Stimulated activated CD4-positive, alpha-beta T cell treated with anti-CD3 and anti-CD28 coated beads, Interleukin-15, amount 100 ng/mL, for 1 hour (primary cell): Measurements from ENCODE around the gene PRSS22.

Experiments used
- DNase-seq, 2 donors: peaks; one replicate each; pipeline ENCODE4 v3.0.0-alpha.2; 2020; ENCODE audit warnings: low read depth in 1 of 2, low spot score in 1 of 2

Gene PRSS22

DNA sequence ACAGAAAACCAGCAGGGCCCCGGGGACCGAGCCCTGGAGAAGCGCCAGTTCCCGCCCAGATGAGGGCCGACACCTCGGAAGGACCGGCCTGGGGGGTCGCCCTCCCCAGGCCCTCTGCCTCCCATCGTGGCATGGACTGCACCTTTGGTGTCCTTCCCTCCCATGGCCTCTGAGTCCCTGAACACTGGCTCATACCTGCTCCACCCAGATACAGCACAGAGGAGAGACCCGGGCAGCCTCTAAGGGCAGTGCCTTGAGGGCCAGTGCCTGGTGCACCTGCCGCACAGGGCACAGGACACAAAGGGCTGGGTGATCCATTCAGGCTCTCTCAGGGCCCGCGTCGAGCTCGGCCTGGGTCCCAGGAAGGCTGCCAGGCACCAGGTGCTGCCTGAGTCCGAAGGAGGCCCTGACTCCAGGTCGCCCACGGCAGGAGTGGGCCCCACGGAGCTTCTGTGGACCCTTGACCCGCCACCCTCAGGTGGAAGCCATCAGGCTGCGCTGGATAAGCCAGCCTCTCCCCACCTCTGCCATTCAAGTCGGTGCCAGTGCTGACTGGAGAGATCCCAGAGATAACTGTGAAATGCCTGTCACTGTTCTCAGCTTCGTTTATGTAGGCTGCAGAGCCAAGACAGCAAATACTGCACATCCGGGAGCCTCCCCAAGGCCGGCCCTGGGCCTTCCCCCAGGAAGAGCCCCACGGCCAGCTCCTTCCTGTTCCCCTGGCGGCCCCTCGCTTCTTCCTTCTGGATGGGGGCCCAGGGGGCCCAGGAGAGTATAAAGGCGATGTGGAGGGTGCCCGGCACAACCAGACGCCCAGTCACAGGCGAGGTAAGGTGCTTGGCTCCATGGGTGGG is 28.2 kb downstream of the PRSS22 start, which contains the start of gene ZG16B:
Gene ZG16B (plus strand): TSS at position 803 of the 854 bp plus-strand sequence. CDS start 139 bp downstream, outside the sequence.
- no peak for DNase-seq

- no peak for DNase-seq
Observed at GRCh38 chr16:2828876-2829430, 29.0 kb downstream of the PRSS22 start.

DNA sequence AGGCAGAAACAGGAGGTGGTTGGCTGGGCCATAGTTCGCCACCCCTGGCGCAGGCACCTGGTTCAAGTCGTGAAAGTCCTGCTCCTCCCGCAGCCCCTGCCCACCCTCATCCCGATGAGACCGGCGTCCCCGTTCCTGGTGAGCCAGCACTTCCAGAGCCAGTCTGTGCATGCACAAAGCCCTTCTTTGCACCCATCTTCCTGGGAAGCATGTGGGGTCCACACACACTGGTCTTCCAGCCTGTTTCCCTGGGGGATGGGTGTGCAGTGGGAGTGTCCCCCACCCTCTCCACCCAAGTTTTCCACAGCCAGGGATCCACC is 29.5 kb downstream of the PRSS22 start:
- no peak for DNase-seq

DNA sequence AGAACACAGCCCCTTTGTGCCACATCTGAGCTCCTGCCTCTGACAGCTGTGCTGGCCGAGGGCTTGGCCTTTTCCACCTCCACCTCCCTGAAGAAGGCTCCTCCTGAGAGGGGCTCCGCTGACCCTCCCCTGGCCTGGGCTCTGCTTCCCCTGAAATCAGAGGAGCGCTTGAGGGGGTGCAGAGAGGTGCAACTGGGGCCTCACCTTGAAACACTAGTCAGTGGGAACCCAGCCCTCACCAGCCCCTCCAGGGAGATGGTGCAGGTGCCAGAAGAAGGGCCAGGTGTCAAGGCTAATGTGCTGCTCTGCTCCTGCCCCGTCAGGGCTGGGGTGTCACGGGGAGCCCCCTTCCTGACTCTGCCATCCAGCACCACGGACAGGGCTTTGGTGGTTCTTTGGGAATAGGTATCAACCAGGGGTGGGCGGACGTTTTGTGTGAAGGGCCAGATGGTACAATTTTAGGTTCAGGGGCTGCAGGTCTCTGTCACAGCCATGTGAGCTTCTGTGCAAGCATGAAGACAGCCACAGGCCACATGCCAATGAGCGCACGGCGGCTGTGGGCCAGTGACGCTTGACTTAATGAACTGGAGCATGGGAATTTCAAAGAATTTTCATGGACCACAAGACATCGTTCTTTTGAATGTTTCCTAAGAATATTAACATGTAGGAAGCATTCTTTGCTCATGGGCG is 30.0 kb downstream of the PRSS22 start:
- no peak for DNase-seq

DNA sequence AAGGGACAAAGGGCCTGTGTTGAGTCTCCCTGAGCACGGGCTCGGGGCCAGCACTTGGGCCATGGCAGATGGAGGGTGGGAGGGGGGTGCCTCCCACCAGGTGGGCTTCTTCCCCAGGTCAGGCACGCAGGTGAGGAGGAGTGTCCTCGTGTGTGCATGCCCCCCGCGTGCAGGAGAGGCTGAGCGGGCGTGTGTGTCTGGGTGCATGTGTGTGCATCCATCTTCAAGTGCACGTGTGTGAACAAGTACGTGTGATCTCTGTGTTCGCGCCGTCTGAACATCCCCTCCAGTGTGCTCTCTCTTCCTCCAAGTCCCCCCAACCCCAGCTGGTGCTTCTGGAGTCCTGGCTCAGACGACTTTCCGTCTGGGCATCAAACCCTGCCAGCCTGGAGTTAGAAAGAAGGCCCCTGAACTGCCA is 30.6 kb downstream of the PRSS22 start:
- no peak for DNase-seq

DNA sequence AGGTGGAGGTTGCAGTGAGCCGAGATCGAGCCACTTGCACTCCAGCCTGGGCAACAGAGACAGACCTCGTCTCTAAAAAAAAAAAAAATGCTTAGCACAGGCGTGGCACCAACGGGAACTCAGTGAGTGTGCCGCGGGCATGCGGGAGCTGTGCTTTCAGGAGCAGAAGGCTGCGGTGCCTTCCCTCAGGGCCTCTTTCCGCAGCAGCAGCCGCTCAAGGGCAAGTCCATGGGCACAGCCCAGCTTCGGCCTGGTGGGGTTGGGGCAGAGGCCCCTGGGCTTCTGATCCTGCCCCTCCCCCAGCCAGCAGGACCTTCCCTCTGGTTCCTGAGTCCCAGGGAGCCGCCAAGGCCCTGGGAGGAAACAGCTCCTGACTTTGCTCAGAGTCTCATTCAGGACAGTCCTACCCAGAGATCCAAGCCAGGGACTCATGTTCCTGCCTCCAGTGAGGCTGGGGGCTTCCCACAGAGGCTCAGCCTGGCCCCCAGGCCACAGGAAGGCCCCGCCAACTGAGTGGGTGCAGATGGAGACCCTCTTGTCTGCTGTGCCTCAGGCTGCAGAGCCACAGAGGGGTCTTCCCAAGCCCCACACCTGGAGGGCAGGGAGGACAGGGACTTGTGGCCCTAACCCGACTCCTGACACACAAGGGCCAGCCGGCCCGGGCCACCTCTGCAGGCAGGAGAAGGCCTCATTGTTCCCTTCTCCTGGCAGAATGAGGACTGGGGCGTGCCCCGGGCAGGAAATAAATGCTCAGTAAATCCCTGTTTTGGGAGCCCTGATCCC is 31.2 kb downstream of the PRSS22 start:
- no peak for DNase-seq

- no peak for DNase-seq
Observed at GRCh38 chr16:2825906-2826305, 32.1 kb downstream of the PRSS22 start.

GRCh38 chr16:2825049-2825742 is 32.8 kb downstream of the PRSS22 start:
- no peak for DNase-seq

DNA sequence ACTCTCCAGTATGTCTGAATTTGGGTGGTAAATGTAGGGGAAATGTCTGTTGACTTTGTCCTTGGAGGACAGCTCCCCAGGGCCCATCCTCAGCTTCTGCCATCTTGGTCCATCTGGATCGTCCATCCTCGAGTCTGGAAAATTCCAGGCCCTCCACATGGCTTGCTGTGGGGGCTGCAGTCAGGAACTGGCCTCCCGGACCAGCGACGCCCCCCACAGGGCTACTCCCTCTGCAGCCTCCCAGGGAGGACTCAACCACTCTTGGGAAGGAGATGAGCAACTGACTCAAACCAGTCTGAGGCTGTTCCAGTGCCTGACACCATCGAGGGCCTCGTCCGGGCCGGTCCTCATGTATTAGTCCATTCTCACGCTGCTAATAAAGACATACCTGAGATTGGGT is 33.3 kb downstream of the PRSS22 start:
- no peak for DNase-seq

GRCh38 chr16:2822496-2822895 is 35.5 kb downstream of the PRSS22 start:
- no peak for DNase-seq

DNA sequence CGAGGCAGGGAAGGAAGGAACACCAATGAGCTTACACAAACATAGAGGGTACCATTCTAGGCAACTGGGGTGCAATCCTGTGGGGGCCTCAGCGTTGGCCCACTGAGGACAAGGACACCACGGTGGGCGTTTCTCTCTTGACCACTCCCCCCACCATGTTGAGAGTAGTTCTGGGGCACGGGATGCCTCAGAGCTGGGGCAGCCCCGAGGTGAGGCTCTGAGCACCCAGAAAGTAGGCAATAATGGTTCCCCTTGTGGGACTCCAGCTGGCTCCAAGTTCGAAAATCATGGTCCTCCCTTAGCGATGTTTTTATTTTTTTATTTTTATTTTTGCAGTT is 35.8 kb downstream of the PRSS22 start:
- DNase-seq = no peak

DNA sequence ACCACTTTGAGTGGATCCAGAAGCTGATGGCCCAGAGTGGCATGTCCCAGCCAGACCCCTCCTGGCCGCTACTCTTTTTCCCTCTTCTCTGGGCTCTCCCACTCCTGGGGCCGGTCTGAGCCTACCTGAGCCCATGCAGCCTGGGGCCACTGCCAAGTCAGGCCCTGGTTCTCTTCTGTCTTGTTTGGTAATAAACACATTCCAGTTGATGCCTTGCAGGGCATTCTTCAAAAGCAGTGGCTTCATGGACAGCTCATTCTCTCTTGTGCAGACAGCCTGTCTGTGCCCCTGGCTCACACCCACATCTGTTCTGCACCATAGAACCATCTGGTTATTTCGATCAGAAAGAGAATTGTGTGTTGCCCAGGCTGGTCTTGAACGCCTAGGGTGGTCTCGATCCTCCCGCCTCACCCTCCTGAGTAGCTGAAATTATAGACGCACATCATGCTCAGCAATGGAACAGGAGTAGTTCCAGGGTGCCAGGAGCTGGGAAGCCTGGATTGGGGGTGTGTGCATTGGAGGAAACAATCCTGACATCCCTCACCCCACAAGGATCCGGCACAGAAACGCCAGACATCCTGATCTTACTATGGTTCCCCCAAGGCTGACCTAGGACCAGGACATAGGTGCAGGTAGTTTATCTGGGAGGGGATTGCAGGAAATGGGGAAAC is 36.3 kb downstream of the PRSS22 start:
- no peak for DNase-seq

- no peak for DNase-seq
Observed at GRCh38 chr16:2820836-2821486, 37.0 kb downstream of the PRSS22 start.

DNA sequence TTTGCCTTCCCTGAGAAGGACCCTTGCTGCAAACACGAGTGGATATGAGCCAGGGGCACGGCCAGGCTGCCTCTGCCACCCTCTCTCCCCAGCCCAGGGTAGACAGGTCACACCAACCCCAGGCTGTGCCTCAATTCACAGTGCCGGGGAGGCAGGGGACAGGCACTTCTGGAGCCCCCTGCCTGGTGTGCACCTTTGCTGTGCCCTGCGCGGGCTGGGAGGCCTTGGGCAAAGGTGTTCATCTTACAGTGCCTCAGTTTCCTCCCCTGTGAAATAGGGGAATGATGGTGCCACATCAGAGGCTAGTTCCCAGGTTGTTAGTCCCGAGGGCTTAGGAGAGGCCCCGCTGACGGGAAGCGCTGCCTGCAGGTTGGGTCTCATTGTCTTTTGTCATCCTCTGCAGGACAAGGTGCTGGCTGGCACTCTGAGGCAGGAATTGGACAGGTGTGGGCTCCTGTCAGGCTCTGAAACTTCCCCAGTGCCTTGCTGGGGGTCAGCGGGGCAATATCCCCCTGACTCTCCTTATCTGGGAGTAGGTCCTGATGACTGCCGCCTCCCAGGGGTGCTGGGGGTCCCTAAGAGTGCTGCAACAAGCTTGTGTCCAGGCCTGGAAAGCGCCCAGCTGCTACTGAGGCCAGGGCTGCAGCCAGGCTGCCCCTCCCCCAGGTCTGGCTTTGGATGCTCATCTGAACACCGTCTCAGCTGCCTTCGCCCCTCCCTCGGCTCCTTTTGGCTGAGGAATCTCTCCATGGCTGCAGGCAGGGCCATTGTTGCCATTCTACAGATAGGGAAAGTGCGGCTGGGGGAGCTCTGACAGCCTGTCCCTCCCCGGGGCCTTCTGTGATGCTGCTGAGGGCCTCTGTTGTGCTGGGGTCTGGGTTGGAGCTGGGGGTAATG is 37.8 kb downstream of the PRSS22 start:
- DNase-seq = no peak

- DNase-seq = no peak
Observed at GRCh38 chr16:2819179-2819938, 38.6 kb downstream of the PRSS22 start.

- no peak for DNase-seq
Observed at GRCh38 chr16:2818272-2818876, 39.6 kb downstream of the PRSS22 start.

DNA sequence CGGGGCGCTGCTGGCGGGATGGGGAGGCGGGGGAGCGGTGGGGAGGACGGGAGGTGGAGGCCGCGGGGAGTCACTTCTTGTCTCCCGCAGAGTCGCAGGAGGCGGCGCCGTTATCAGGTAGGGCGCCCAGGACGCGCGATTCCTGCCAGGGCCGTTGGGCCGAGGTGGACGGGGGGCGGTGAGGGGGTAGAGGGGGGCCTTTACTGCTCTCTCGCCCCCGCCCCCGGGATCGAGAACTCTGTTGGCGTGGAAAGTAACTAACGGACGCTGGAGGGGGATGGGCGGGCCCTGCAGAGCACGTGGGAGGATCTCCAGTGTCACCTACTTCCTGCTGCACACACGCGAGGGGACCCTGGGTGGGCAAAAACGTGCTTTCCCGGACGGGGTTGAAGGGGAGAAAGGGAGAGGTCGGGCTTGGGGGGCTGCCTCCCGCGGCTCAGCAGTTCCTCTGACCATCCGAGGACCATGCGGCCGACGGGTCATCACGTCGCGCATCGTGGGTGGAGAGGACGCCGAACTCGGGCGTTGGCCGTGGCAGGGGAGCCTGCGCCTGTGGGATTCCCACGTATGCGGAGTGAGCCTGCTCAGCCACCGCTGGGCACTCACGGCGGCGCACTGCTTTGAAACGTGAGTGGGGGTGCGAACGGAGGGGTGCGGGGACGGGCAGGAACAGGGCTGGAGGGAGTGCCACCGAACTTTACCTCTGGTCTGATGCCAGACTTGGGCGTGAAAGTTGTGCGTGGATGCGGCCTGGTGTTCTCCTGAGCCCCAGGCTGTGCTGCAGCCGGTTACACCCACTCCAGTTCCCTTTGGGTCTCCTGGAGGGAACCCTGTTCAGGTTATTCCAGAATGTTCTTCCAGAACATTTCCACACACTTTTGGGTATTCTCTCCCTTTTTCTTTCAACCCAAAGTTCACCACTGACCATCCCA is 40.4 kb downstream of the PRSS22 start:
- DNase-seq = no peak
